HG03432 (cell line): ENCODE data around the gene IRAK1.

Experiments
- ATAC-seq: cut with Tn5 transposase; IDR thresholded peaks from one replicate; pipeline ENCODE4 v1.9.1; 2021; ENCODE audit warnings: mild to moderate bottlenecking, moderate library complexity; ENCODE audit not compliant: unreplicated experiment

The IRAK1 gene

GRCh38 chrX:153972368-153973126, 47.2 kb downstream of the IRAK1 start, which contains the start of gene TMEM187:
TMEM187 (plus strand) TSS chrX:153972754; CDS start chrX:153982063, 9,309 bp downstream.
- peak; percentile 54 for ATAC-seq

GRCh38 chrX:153971450-153972367, 48.0 kb downstream of the IRAK1 start, which contains the start of gene HCFC1:
HCFC1 (minus strand) TSS chrX:153971818; CDS start chrX:153970840, 978 bp downstream.
- peak; percentile 43 for ATAC-seq

GRCh38 chrX:153971124-153971449, 48.6 kb downstream of the IRAK1 start:
- ATAC-seq, result peak; percentile 39

GRCh38 chrX:153970357-153971123, 49.2 kb downstream of the IRAK1 start:
- no peak for ATAC-seq

GRCh38 chrX:153969904-153970356, 49.8 kb downstream of the IRAK1 start:
- ATAC-seq, result no peak

GRCh38 chrX:153969125-153969903, 50.4 kb downstream of the IRAK1 start:
- no peak for ATAC-seq

- no peak for ATAC-seq
Measured at GRCh38 chrX:153968754-153969124, 51.0 kb downstream of the IRAK1 start.

GRCh38 chrX:153968255-153968654, 51.4 kb downstream of the IRAK1 start:
- no peak for ATAC-seq

GRCh38 chrX:153967536-153968224, 52.0 kb downstream of the IRAK1 start:
- ATAC-seq, result no peak

GRCh38 chrX:153966841-153967535, 52.7 kb downstream of the IRAK1 start:
- no peak for ATAC-seq

GRCh38 chrX:153966283-153966688, 53.4 kb downstream of the IRAK1 start:
- ATAC-seq, result no peak

- ATAC-seq, result no peak
Measured at GRCh38 chrX:153965406-153965805, 54.3 kb downstream of the IRAK1 start.

- no peak for ATAC-seq
Measured at GRCh38 chrX:153964105-153964504, 55.6 kb downstream of the IRAK1 start.

- ATAC-seq, result no peak
Measured at GRCh38 chrX:153963546-153963945, 56.2 kb downstream of the IRAK1 start.

GRCh38 chrX:153961292-153961691, 58.4 kb downstream of the IRAK1 start:
- no peak for ATAC-seq

GRCh38 chrX:153960786-153961185, 58.9 kb downstream of the IRAK1 start:
- no peak for ATAC-seq
